ENCODE measurements around the gene KDM1A.
A peak's percentile ranks its signal among the peaks of the same experiment; 100 is the strongest.

KDM1A gene

GRCh38 chr1:23074012-23074411 lies 54.7 kb downstream of the KDM1A start:
- no peak for TF ChIP-seq CTCF (IDR thresholded peaks at IDR 0.05; ENCODE audit: low read depth, low read length, missing control alignments)
- no peak overlapping the region for H3K4me3 ChIP-seq (ENCODE audit: low read depth, low read length)
- DNase-seq (ENCODE audit: low read depth) = no peak

- no peak overlapping the region for H3K4me3 ChIP-seq (ENCODE audit: low read depth, low read length)
- no peak for TF ChIP-seq CTCF (IDR thresholded peaks at IDR 0.05; ENCODE audit: low read depth, low read length, missing control alignments)
- DNase-seq (ENCODE audit: low read depth) = no peak
These were observed 59.8 kb downstream of the KDM1A start for GRCh38 chr1:23079025-23079424.

- no peak for DNase-seq (ENCODE audit: low read depth)
- no peak for TF ChIP-seq CTCF (IDR thresholded peaks at IDR 0.05; ENCODE audit: low read depth, low read length, missing control alignments)
- H3K4me3 ChIP-seq (ENCODE audit: low read depth, low read length) = no peak overlapping the region
These were observed 61.6 kb downstream of the KDM1A start for GRCh38 chr1:23080885-23081284.

GRCh38 chr1:23081376-23081775 lies 62.1 kb downstream of the KDM1A start:
- TF ChIP-seq CTCF (IDR thresholded peaks at IDR 0.05; ENCODE audit: low read depth, low read length, missing control alignments) = peak; percentile 40
- no peak overlapping the region for H3K4me3 ChIP-seq (ENCODE audit: low read depth, low read length)
- no peak for DNase-seq (ENCODE audit: low read depth)

- DNase-seq (ENCODE audit: low read depth) = no peak
- no peak overlapping the region for H3K4me3 ChIP-seq (ENCODE audit: low read depth, low read length)
- no peak for TF ChIP-seq CTCF (IDR thresholded peaks at IDR 0.05; ENCODE audit: low read depth, low read length, missing control alignments)
These were observed 64.6 kb downstream of the KDM1A start for GRCh38 chr1:23083714-23084480.

GRCh38 chr1:23084880-23085279 lies 65.6 kb downstream of the KDM1A start:
- no peak overlapping the region for H3K4me3 ChIP-seq (ENCODE audit: low read depth, low read length)
- no peak for TF ChIP-seq CTCF (IDR thresholded peaks at IDR 0.05; ENCODE audit: low read depth, low read length, missing control alignments)
- DNase-seq (ENCODE audit: low read depth) = no peak

- H3K4me3 ChIP-seq (ENCODE audit: low read depth, low read length) = no peak overlapping the region
- no peak for TF ChIP-seq CTCF (IDR thresholded peaks at IDR 0.05; ENCODE audit: low read depth, low read length, missing control alignments)
- DNase-seq (ENCODE audit: low read depth) = no peak
These were observed 66.4 kb downstream of the KDM1A start for GRCh38 chr1:23085696-23086095.

Data from GM12864 (cell line).